ENCODE results near the gene HSPA8.

Gene HSPA8

DNA sequence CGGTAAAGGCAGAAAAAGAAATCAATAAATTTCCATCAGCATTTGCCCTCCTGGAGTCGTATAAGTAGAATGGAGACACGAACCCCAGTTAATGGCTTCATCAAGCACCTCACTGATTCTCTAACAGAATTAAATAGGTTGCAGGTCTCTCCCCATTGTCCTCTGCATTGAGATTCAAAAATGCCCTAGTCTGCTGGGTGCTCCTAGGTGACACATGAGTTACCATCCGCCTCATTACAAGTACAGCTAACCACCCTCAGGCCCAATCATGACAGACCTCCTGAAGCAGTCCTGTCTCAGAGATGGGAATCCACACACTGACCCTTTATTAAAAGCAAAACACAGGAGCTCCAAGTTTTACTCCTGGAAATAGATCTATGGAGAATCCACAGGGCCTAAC lies 31.4 kb downstream of the HSPA8 start:
- no peaks in the 10 kb centered on the region for H3K27me3 Mint-ChIP-seq (ENCODE audit: low read depth)
- H3K4me3 Mint-ChIP-seq, result no peak overlapping the region
- H3K36me3 Mint-ChIP-seq (ENCODE audit: low read depth), result no peaks in the 10 kb centered on the region
- H3K27ac Mint-ChIP-seq, result no peak overlapping the region
- TF ChIP-seq, protein P1, sequence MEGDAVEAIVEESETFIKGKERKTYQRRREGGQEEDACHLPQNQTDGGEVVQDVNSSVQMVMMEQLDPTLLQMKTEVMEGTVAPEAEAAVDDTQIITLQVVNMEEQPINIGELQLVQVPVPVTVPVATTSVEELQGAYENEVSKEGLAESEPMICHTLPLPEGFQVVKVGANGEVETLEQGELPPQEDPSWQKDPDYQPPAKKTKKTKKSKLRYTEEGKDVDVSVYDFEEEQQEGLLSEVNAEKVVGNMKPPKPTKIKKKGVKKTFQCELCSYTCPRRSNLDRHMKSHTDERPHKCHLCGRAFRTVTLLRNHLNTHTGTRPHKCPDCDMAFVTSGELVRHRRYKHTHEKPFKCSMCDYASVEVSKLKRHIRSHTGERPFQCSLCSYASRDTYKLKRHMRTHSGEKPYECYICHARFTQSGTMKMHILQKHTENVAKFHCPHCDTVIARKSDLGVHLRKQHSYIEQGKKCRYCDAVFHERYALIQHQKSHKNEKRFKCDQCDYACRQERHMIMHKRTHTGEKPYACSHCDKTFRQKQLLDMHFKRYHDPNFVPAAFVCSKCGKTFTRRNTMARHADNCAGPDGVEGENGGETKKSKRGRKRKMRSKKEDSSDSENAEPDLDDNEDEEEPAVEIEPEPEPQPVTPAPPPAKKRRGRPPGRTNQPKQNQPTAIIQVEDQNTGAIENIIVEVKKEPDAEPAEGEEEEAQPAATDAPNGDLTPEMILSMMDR (IDR thresholded peaks at IDR 0.05; ENCODE audit: unreplicated experiment in 3 of 3), result no peak
- H3K4me1 Mint-ChIP-seq, result no peaks in the 10 kb centered on the region
- H3K9me3 Mint-ChIP-seq, result no peaks in the 10 kb centered on the region

DNA sequence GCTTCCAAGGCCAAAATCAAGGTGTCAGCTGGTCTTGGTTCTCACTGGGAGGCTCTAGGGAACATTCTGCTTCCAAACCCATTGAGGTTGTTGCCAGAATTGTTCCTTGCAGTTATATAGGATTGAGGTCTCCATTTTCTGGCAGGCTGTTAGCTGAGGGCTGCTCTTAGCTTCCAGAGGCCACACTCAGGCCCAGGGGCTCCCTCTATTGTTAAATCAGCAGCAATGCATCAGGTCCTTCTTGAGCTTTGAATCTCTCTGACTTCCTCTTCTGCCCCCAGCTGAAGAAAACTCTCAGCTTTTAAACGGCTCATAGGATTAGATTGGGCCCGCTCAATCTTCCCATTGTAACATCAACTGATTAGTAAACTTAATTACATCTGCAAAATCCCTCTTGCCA lies 41.0 kb downstream of the HSPA8 start:
- H3K4me1 Mint-ChIP-seq, result peaks cover 5% of the 10 kb centered on the region
- peaks cover 30% of the 10 kb centered on the region for H3K27me3 Mint-ChIP-seq (ENCODE audit: low read depth)
- no peaks in the 10 kb centered on the region for H3K36me3 Mint-ChIP-seq (ENCODE audit: low read depth)
- H3K9me3 Mint-ChIP-seq, result no peaks in the 10 kb centered on the region
- H3K27ac Mint-ChIP-seq, result no peak overlapping the region
- H3K4me3 Mint-ChIP-seq, result no peak overlapping the region
- TF ChIP-seq, protein P1 (IDR thresholded peaks at IDR 0.05; ENCODE audit: unreplicated experiment in 3 of 3), result peak; percentile 39 to 45 (median 40)

DNA sequence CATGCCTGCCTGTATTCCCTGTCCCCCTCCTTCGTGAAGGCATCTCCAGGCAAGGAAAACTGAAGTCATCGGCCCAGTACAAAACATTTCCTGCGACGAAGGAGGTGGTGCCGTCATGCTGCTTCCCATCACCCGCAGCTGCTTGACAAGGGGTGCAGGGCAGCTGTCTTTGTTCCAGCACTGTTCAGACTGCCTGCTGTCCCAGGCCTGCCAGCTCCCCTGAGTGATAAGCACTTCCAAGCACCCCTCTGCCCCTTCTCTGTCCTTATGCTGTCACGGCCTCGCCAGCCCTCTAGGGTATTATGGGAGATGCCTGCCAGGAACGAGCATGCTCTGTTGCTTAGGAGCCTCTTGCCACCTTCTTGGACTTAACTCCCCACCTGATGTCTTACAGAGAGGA lies 43.2 kb downstream of the HSPA8 start:
- Mint-ChIP-seq H3K36me3 (ENCODE audit: low read depth) (no peaks in the 10 kb centered on the region), H3K4me3 (no peak overlapping the region), H3K9me3 (no peaks in the 10 kb centered on the region), H3K4me1 (peaks cover 5% of the 10 kb centered on the region), H3K27me3 (ENCODE audit: low read depth) (peaks cover 37% of the 10 kb centered on the region), H3K27ac (no peak overlapping the region)
- TF ChIP-seq, protein P1 (IDR thresholded peaks at IDR 0.05; ENCODE audit: unreplicated experiment in 3 of 3), result no peak

DNA sequence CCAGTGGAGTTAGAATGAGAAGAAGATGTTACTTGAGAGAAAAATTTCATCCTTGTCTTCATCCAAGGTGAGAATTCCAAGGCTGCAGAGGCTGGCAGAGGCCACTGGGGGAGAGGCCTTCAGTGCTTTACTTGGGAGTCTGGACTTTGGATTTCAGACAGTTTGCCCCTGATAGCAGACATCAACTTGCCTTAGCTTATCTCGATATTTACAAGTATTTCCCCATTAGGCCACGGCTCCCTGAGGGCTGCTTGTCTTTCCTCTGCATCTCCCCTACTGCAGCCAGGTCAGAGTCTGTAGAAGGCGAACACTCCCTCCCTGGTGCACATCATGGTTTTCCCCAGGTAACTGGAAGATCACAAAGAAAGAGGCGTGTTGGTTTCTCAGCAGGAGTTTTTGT lies 50.4 kb downstream of the HSPA8 start:
- H3K27me3 Mint-ChIP-seq (ENCODE audit: low read depth), result peaks cover 30% of the 10 kb centered on the region
- no peak overlapping the region for H3K4me3 Mint-ChIP-seq
- TF ChIP-seq, protein P1 (IDR thresholded peaks at IDR 0.05; ENCODE audit: unreplicated experiment in 3 of 3), result no peak
- H3K9me3 Mint-ChIP-seq, result no peaks in the 10 kb centered on the region
- H3K27ac Mint-ChIP-seq, result no peak overlapping the region
- H3K4me1 Mint-ChIP-seq, result no peaks in the 10 kb centered on the region
- no peaks in the 10 kb centered on the region for H3K36me3 Mint-ChIP-seq (ENCODE audit: low read depth)

Measured in nephron (organoid).